WTC11 (cell line): ENCODE results near the gene DTD1.

Source experiments
- CREB1 ChIP-seq: sonication (generic); formaldehyde crosslinking; IDR thresholded peaks from 2 replicates; pipeline ENCODE4 v1.8.0; 2023; ENCODE audit warnings: mild to moderate bottlenecking, missing genetic modification reagents
- GRHL2 ChIP-seq: fragments of 250-450 bp; sonication (Bioruptor Pico); IDR thresholded peaks from 2 replicates; pipeline ENCODE4 v1.8.0; 2022; ENCODE audit warnings: mild to moderate bottlenecking, moderate library complexity; ENCODE audit not compliant: insufficient replicate concordance, severe bottlenecking
- NFYB ChIP-seq: sonication (generic); formaldehyde crosslinking; conservative IDR thresholded peaks from 2 replicates; pipeline ENCODE4 v1.8.0; 2022; ENCODE audit warnings: low read depth, missing genetic modification reagents
- TP53 ChIP-seq: sonication (generic); formaldehyde crosslinking; IDR thresholded peaks from 2 replicates; pipeline ENCODE4 v1.8.1; 2023; ENCODE audit warnings: mild to moderate bottlenecking, missing genetic modification reagents
- ZNF317 ChIP-seq: sonication (generic); formaldehyde crosslinking; IDR thresholded peaks from 2 replicates; pipeline ENCODE4 v1.8.1; 2023; ENCODE audit warnings: low read depth, mild to moderate bottlenecking, moderate library complexity, missing genetic modification reagents, borderline replicate concordance
- ZNF671 ChIP-seq: fragments of 250-450 bp; sonication (Bioruptor Pico); IDR thresholded peaks from 2 replicates; pipeline ENCODE4 v1.8.0; 2021; ENCODE audit warnings: mild to moderate bottlenecking
- TF ChIP-seq, protein P1 (sequence below): fragments of 200-600 bp; IDR thresholded peaks from 2 replicates; pipeline ENCODE4 v1.8.0; 2022; ENCODE audit warnings: antibody characterized with exemption

DNA sequence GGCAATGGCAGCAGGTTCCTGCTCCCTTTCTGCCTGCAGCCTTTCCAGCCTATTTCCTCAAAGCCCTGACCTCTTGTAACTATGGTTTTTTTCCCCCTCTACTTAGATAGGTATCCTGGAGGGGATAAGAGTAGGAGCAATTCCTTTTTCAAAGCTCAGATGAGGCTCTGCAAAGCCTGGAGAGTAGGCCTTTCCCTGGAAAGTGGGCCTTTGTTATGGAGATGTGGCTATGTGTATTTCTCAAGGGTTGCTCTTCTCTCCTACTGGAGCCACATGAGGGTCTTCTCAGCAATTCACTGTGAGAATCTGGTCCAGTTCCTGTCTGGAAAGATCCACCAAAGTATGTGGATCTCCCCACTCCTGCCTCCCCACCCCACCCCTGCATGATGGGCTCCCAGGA lies 96.0 kb downstream of the DTD1 start:
- TF ChIP-seq ZNF317 (CRISPR knock-in tag) = no peak
- no peak for TF ChIP-seq CREB1
- TF ChIP-seq, protein P1, sequence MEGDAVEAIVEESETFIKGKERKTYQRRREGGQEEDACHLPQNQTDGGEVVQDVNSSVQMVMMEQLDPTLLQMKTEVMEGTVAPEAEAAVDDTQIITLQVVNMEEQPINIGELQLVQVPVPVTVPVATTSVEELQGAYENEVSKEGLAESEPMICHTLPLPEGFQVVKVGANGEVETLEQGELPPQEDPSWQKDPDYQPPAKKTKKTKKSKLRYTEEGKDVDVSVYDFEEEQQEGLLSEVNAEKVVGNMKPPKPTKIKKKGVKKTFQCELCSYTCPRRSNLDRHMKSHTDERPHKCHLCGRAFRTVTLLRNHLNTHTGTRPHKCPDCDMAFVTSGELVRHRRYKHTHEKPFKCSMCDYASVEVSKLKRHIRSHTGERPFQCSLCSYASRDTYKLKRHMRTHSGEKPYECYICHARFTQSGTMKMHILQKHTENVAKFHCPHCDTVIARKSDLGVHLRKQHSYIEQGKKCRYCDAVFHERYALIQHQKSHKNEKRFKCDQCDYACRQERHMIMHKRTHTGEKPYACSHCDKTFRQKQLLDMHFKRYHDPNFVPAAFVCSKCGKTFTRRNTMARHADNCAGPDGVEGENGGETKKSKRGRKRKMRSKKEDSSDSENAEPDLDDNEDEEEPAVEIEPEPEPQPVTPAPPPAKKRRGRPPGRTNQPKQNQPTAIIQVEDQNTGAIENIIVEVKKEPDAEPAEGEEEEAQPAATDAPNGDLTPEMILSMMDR = no peak
- TF ChIP-seq NFYB (CRISPR knock-in tag) = no peak
- no peak for TF ChIP-seq ZNF671
- TF ChIP-seq GRHL2 = no peak
- no peak for TF ChIP-seq TP53 (CRISPR knock-in tag)
